DND-41 (cell line): ENCODE results near the gene SMAD6.

Source experiments
- CTCF ChIP-seq: IDR thresholded peaks from 2 replicates; pipeline ENCODE4 v1.5.1; 2012; ENCODE audit warnings: borderline replicate concordance, low read length, moderate library complexity, mild to moderate bottlenecking; ENCODE audit not compliant: poor library complexity, severe bottlenecking; ENCODE audit errors: extremely low read depth
- EZH2 ChIP-seq: IDR thresholded peaks from 3 replicates; pipeline ENCODE4 v1.6.1; 2012; ENCODE audit warnings: borderline replicate concordance, low read depth, mild to moderate bottlenecking, moderate library complexity, low read length, inconsistent platforms; ENCODE audit not compliant: severe bottlenecking

- TF ChIP-seq CTCF (no peak), EZH2 (no peak)
Observed at GRCh38 chr15:66654739-66655375, 47.2 kb upstream of the SMAD6 start.
